CD14-positive monocyte (primary cell): ENCODE measurements around the gene CALD1. TPM values are rescaled to one million over a fixed set of nuclear protein-coding genes. Genes with fewer than 3 reads are reported as not detected.

ENCODE experiments used
- DNase-seq, 3 donors: peaks; one replicate each; pipeline ENCODE4 v3.0.0-alpha.2; 2011 to 2022
- H2AFZ ChIP-seq: 2 replicates; pipeline ENCODE4 v1.6.0; 2012; ENCODE audit warnings: mild to moderate bottlenecking, low read depth, low read length, inconsistent platforms; ENCODE audit not compliant: insufficient read depth, poor library complexity, severe bottlenecking
- H3K27ac ChIP-seq, 2 donors: 1 replicate in 1 of 2; 2 replicates in 1 of 2; pipeline ENCODE4 v1.5.1; 2012 to 2013; ENCODE audit warnings: low read length in 2 of 2, control low read depth in 1 of 2, inconsistent platforms in 1 of 2, low read depth in 1 of 2, mild to moderate bottlenecking in 1 of 2
- H3K27me3 ChIP-seq, 2 donors: one replicate each; pipeline versions ENCODE4 v1.6.0 to v1.6.1; 2011 to 2013; ENCODE audit warnings: low read length in 2 of 2; ENCODE audit not compliant: control insufficient read depth in 2 of 2, insufficient read depth in 2 of 2
- H3K36me3 ChIP-seq, 2 donors: replicated peaks in 1 of 2; 1 replicate in 1 of 2; 2 replicates in 1 of 2; pipeline versions ENCODE4 v1.5.1 to v1.6.1; 2012 to 2013; ENCODE audit warnings: low read length in 2 of 2, control low read depth in 1 of 2, inconsistent platforms in 1 of 2, mild to moderate bottlenecking in 1 of 2; ENCODE audit not compliant: insufficient read depth in 2 of 2, control insufficient read depth in 1 of 2
- H3K4me1 ChIP-seq, 2 donors: 1 replicate in 1 of 2; 2 replicates in 1 of 2; pipeline versions ENCODE4 v1.5.1 to v1.6.1; 2012 to 2013; ENCODE audit warnings: low read length in 2 of 2, control low read depth in 1 of 2, inconsistent platforms in 1 of 2, mild to moderate bottlenecking in 1 of 2, moderate library complexity in 1 of 2; ENCODE audit not compliant: insufficient read depth in 2 of 2, control insufficient read depth in 1 of 2
- H3K4me2 ChIP-seq: replicated peaks from 2 replicates; pipeline ENCODE3; 2012; ENCODE audit warnings: low read length, moderate library complexity, mild to moderate bottlenecking; ENCODE audit not compliant: poor library complexity, severe bottlenecking; ENCODE audit errors: extremely low read depth
- H3K4me3 ChIP-seq, 3 experiments: fragments of 200-600 bp in 1 of 3; sonication (generic) in 1 of 3; replicated peaks in 1 of 3; 1 replicate in 2 of 3; 2 replicates in 1 of 3; pipeline ENCODE4 v1.5.1; 2011 to 2013; ENCODE audit warnings: low read length in 3 of 3, mild to moderate bottlenecking in 3 of 3, control low read depth in 2 of 3, low read depth in 2 of 3, inconsistent platforms in 1 of 3, moderate library complexity in 1 of 3
- H3K79me2 ChIP-seq: 2 replicates; pipeline ENCODE4 v1.6.0; 2012; ENCODE audit warnings: mild to moderate bottlenecking, control low read depth, inconsistent platforms, low read length, moderate library complexity; ENCODE audit not compliant: insufficient read depth
- H3K9ac ChIP-seq: 2 replicates; pipeline ENCODE4 v1.6.0; 2017; ENCODE audit warnings: low read length, mild to moderate bottlenecking; ENCODE audit not compliant: insufficient read depth, poor library complexity, severe bottlenecking
- H3K9me3 ChIP-seq, 2 donors: replicated peaks in 1 of 2; 1 replicate in 1 of 2; 2 replicates in 1 of 2; pipeline versions ENCODE4 v1.5.1 to v1.6.1; 2012 to 2013; ENCODE audit warnings: low read length in 2 of 2, control low read depth in 1 of 2; ENCODE audit not compliant: control insufficient read depth in 1 of 2, insufficient read depth in 1 of 2
- H4K20me1 ChIP-seq: 2 replicates; pipeline ENCODE4 v1.6.0; 2012; ENCODE audit warnings: mild to moderate bottlenecking, low read length, control low read depth, moderate library complexity; ENCODE audit not compliant: insufficient read depth
- H3K27ac Mint-ChIP-seq, 7 donors: one replicate each; pipeline ENCODE4 v1.8.0; 2020; ENCODE audit warnings: mild to moderate bottlenecking in 7 of 7, mixed read lengths in 7 of 7, moderate library complexity in 6 of 7, inconsistent platforms in 2 of 7
- H3K27me3 Mint-ChIP-seq, 3 donors: one replicate each; pipeline ENCODE4 v1.8.0; 2021 to 2022; ENCODE audit warnings: low read depth in 3 of 3, mild to moderate bottlenecking in 3 of 3, mixed read lengths in 3 of 3, moderate library complexity in 3 of 3, inconsistent platforms in 1 of 3
- H3K36me3 Mint-ChIP-seq, 2 donors: one replicate each; pipeline ENCODE4 v1.8.0; 2020; ENCODE audit warnings: mixed read lengths in 2 of 2, inconsistent platforms in 1 of 2, mild to moderate bottlenecking in 1 of 2
- H3K4me1 Mint-ChIP-seq: one replicate; pipeline ENCODE4 v1.8.0; 2020; ENCODE audit warnings: mild to moderate bottlenecking, mixed read lengths
- H3K4me3 Mint-ChIP-seq, 2 donors: one replicate each; pipeline ENCODE4 v1.8.0; 2020; ENCODE audit warnings: mild to moderate bottlenecking in 2 of 2, mixed read lengths in 2 of 2, moderate library complexity in 1 of 2
- H3K9me3 Mint-ChIP-seq, 7 donors: one replicate each; pipeline ENCODE4 v1.8.0; 2020 to 2022; ENCODE audit warnings: mixed read lengths in 7 of 7, mild to moderate bottlenecking in 6 of 7, moderate library complexity in 6 of 7, inconsistent platforms in 2 of 7
- WGBS: methylation state at CpG from one replicate; pipeline ENCODE4 v1.1.5; 2013; ENCODE audit warnings: missing lambda C conversion rate; ENCODE audit not compliant: insufficient coverage; 5-methylcytosine and 5-hydroxymethylcytosine counted together
- intact Hi-C, 2 donors: fragments of 100-400 bp; cut with micrococcal nuclease; formaldehyde crosslinking; loops; one replicate each; pipeline versions ENCODE4 v1.15.0 to v1.15.1; 2023
- polyA plus RNA-seq, 3 donors: library from polyadenylated mRNA; depleted of rRNA in 1 of 3; unstranded in 2 of 3; stranded (reverse) in 1 of 3; fragments of 300-500 nt in 2 of 3; fragments of >200 nt in 1 of 3; fragmentation: Illumina TruSeq in 2 of 3; gene quantifications; 1 replicate in 2 of 3; 2 replicates in 1 of 3; pipeline ENCODE4 v1.2.3, GENCODE V29; 2012 to 2021
- TF ChIP-seq, protein P1 (sequence below): fragments of 200-600 bp; IDR thresholded peaks from one replicate; pipeline ENCODE4 v1.8.0; 2022; ENCODE audit warnings: antibody characterized with exemption, mild to moderate bottlenecking

CALD1 gene
- polyA plus RNA-seq, 3 donors = 0.18 TPM; not detected in 2

DNA sequence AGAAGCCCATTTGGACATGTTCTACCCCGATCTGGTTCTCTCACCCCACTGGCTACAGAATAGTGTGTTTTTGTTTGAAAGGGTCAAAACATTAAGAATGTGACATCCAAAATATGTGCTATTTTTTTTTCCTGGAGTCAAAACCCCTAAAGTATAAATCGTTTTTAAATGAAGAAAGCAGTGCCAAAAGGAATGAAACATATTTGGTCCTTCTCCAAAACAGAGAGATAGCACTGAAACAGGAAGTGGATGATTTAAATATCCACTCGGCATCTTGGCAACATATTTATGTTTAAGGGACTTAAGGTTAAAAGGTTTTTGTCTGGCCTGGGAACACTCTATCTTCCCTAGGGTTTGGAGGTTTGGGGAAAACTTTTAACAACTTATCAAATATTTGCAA, 32.3 kb downstream of the CALD1 start:
- WGBS = no CpG with 5 or more reads among the region's 3 CpGs
- Histone ChIP-seq H3K4me3 (no peak overlapping the region), H3K9ac (no peak overlapping the region), H3K9me3 (no peaks in the 10 kb centered on the region), H3K27me3 (no peaks in the 10 kb centered on the region), H3K4me1 (no peaks in the 10 kb centered on the region), H4K20me1 (no peaks in the 10 kb centered on the region), H3K27ac (no peak overlapping the region), H3K36me3 (no peaks in the 10 kb centered on the region), H2AFZ (no peak overlapping the region), H3K79me2 (no peaks in the 10 kb centered on the region), H3K4me2 (no peak overlapping the region)
- no peaks in the 10 kb centered on the region for H3K36me3 Mint-ChIP-seq
- no peak overlapping the region for H3K27ac Mint-ChIP-seq
- intact Hi-C loops = no loop called here
- H3K4me3 Mint-ChIP-seq = no peak overlapping the region
- H3K9me3 Mint-ChIP-seq = peaks cover 0 to 10% (median 0%) of the 10 kb centered on the region in 7 donors
- no peaks in the 10 kb centered on the region for H3K4me1 Mint-ChIP-seq
- no peak for DNase-seq
- TF ChIP-seq, protein P1, sequence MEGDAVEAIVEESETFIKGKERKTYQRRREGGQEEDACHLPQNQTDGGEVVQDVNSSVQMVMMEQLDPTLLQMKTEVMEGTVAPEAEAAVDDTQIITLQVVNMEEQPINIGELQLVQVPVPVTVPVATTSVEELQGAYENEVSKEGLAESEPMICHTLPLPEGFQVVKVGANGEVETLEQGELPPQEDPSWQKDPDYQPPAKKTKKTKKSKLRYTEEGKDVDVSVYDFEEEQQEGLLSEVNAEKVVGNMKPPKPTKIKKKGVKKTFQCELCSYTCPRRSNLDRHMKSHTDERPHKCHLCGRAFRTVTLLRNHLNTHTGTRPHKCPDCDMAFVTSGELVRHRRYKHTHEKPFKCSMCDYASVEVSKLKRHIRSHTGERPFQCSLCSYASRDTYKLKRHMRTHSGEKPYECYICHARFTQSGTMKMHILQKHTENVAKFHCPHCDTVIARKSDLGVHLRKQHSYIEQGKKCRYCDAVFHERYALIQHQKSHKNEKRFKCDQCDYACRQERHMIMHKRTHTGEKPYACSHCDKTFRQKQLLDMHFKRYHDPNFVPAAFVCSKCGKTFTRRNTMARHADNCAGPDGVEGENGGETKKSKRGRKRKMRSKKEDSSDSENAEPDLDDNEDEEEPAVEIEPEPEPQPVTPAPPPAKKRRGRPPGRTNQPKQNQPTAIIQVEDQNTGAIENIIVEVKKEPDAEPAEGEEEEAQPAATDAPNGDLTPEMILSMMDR = no peak
- peaks cover 0 to 3% (median 1%) of the 10 kb centered on the region in 3 donors for H3K27me3 Mint-ChIP-seq

DNA sequence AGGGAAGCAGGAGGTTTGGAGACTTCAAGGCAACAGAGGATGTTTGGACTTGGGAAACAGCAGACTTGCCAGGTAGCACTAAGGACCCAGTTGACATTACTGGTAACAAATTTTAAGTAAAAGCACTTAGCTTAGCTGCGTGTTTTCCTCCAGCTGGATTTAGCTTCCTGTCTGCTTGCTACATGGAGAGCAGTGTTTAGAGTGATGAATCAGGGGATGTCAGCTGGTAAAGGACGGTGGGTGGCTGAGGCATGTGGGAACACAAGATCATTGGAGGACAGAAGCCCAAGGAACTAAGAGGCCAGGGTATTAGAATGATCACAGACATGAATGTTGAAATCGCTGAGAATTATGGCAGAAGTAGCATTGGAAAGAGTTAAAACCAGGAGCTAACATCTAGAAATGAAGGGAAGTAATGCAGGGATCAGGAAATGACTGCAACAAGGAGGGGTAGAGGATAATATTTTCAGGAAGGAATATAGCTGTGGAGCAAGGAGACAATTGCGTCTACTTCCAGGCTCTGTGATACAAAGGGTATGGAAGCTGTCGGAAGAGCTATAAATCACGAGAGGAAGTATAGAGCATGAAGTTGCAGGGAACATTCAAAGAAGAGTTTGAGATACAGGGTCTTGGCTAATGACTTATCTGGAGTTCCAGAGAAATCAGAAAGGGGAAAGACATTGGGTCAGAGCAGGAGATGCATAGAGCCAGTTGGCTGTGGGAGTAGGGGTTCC, 34.4 kb downstream of the CALD1 start:
- intact Hi-C loops = no loop called here
- H3K36me3 ChIP-seq = no peaks in the 10 kb centered on the region
- Mint-ChIP-seq H3K4me3 (no peak overlapping the region), H3K9me3 (peaks cover 0 to 7% (median 1%) of the 10 kb centered on the region in 7 donors), H3K4me1 (no peaks in the 10 kb centered on the region), H3K36me3 (no peaks in the 10 kb centered on the region), H3K27me3 (peaks cover 0 to 3% (median 1%) of the 10 kb centered on the region in 3 donors), H3K27ac (no peak overlapping the region)
- TF ChIP-seq, protein P1 = no peak
- H3K4me2 ChIP-seq = no peak overlapping the region
- no peak for DNase-seq
- no peak overlapping the region for H3K4me3 ChIP-seq
- H2AFZ ChIP-seq = no peak overlapping the region
- no peaks in the 10 kb centered on the region for H3K79me2 ChIP-seq
- 88% methylated on average over 6 of the region's 6 CpGs for WGBS
- no peak overlapping the region for H3K9ac ChIP-seq
- no peaks in the 10 kb centered on the region for H3K27me3 ChIP-seq
- H3K27ac ChIP-seq = no peak overlapping the region
- H4K20me1 ChIP-seq = no peaks in the 10 kb centered on the region
- no peaks in the 10 kb centered on the region for H3K4me1 ChIP-seq
- H3K9me3 ChIP-seq = no peaks in the 10 kb centered on the region
